DMS 273 (cell line): ENCODE measurements around the gene LMX1B.

Experiments
- DNase-seq: peaks from one replicate; lab custom pipeline; 2025; ENCODE audit not compliant: unreplicated experiment; lab: John Stamatoyannopoulos, UW

Gene LMX1B

DNA sequence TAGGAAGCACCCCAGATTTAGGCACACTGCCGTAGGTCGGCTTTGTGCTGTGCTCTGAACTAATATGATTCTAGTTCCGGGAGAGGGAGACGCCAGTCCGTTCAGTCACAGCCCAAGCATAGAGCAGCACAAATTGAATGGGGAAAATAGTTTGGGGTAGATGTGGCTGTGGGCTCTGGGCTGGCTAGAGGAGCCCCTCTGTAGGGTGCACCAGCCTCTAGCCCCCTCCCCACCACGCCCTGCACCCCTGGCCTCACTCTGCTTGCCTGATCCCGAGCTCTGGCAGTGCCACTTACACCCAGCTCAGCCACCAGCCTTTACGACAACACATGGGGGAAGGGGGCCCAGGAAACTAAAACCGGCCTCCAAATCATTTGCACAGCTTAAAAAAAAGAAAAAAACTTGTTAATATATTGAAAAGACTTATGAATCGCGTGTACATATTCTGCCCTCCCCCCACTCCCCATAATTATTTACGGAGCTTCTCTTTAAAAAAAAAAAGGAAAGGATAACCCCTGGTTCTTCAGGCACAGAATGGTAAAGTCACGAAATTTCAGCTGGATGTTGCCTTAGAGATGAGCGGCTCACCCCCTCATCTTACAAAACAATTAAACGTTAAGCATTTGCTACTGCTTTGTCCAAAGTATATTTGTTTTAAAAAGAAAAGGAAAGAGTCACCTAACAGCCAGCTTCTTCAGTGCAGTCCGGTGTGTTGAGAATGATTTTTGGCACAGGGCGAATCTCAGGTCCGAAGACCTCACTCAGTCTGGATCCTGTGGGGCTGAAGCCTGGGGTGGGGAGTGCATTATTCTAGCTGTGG is 3.5 kb downstream of the LMX1B start:
- no peak for DNase-seq

DNA sequence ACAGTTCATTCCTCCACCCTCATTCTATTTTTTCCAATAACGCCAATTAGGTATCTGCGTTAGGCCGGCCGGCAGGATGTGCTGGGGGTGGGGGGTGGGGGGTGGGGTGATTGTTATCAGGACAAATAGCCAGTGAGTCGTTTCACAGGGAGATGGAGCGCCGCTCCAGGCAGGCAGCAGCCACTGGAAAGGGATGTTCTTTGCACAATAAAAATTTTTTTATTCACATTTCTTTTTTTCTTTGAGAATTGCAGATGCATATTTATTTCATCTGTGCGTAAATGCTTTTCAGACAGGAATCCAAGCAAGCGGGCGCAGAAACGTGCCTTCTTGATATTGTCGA is 4.1 kb downstream of the LMX1B start:
- no peak for DNase-seq

DNA sequence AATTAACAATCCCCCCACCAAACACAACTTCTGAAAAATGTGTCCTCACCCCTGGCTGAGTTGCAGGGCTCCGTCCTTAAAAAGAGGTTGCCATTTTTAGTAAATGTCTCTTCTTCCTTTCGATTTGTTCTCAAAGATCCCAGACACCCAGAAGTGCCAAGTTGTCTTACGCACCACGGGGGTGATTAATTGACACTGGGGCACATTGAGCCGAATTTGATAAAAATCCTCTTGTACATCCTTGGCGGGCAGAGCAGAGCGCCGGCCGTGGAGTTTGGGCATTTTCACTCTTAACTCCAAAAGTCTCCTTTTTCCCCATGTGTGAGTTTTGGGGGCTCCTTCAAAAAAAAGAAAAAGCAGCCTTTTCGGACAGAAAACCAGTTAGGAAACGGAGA is 4.5 kb downstream of the LMX1B start:
- no peak for DNase-seq

DNA sequence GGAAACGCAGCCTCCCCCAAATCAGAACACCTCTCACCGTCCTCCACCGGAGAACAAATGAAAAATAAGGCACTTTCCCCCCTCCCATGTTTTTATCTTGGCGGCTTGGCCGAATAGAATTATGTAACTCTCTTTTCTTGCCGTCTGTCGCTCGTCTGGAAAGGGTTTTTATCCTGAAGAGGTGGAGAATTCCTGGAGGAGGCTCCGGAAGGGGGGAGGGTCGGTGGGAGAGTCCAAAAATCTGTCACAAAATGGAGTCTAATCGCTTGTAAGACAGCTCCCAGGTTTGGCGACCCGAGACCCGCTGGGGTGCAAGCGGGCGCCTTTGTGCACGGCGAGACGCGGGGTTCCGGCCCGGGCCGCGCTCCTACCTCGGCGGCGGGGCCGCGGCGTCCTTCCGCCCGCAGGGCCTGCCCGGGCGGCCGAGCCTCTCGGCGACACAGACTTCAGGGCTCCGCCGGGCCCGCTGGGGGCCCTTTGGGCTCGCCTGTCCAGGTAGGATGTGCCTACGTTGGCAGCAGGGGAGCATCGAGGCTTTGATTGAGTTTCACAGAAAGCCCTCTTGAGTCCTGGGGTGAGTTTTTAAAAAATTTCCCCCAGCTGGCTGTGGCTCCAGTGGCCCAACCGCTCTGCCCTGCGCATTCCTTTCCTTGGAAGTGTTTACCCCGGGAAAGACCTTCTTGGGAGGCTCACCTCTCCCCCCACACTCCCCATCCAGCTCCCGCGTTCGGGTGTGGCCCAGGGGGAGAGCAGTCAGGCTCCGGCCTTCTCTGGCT is 5.0 kb downstream of the LMX1B start:
- no peak for DNase-seq

DNA sequence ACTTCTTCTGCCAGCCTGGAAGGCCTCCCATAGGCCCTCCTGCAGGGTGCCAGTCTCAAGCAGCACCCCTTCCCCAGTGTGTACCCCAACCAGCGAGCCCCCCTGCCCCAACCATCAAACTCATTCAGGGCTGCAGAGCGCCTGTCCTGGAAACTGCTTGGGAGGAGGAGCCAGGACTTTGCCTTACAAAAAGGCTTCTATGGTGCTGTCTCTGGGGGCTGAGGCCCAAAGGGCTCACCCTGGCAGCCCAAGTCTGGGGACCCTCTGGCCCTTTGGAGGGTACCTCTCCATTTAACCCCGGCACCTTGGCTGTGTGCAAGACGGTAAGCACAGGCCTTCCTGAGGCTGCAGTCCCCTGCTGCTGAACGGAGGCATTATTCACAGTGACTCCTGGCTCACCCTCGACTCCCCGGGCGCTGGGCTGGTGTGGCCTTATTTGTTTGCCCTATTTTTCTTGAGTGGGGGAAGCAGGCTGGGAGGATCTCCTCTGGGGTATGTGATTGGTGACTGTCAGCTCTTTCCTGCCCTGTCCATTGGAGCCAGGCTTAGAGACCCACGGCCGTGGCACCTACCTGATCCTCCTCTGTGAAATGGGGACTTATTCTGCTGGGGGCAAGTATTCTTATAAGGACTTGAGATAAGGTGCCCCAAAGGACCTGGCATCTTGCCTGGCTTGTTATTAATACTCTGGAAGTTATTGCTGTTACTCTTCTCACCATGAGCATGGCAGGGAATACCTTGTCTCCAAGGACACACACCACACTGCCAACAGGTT is 5.8 kb downstream of the LMX1B start:
- no peak for DNase-seq

DNA sequence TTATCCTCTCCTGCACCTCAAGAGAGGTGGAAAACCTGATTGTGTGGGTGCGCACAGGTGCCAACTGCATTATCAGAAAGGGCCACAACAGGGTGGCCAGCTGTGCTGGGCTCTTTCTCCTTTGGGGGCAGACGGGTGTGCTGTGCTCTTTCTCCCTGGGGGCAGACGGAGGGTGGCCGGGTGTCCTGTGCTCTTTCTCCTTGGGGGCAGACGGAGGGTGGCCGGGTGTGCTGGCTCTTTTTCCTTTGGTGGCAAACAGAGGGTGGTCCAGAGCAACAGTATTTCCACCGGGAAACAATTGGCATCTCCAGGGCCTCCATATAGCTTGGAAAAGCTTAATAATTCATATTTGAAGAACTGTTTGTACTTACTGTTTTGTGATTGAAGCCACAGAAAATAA is 6.8 kb downstream of the LMX1B start:
- no peak for DNase-seq

DNA sequence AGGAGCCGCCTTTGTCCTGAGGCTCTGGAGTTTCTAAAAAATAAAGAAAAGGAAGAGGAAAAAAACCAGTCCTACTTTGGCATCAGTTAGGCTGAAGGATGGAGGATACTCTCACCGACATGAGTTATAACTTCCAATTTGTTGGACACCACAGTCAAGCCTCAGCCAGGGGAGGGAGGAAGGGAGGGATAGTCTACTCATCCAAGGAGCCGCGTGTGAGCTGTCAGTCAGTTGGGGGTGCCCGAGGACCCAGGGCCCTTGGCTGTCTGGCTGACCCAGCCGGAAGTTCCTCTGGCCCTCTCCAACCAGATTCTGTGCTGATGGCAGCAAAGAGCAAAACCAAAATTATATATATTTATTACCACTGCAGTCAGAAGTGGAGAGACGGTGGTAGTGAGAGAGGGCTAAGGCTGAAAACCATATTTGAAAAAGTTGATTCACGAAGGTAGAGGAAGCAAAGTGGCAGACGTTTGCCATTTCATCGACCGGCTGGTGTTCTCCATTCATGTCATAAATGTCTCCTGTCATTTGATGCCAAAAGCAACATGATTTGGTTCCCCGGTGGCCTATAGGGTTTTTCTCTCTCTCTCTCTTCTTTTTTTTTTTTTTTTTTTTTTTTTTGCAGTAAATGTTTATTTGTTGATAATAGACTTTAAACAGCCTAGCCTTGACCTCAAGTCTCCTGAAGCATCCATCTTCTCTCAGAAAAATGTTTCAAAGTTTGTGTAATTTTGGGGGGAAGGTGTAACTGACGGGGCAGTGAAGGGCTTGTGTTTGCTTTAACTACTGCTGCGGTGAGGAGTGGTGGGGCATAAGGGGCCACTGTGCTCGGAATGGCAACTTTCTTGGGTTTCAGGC is 7.6 kb downstream of the LMX1B start:
- DNase-seq, result no peak

DNA sequence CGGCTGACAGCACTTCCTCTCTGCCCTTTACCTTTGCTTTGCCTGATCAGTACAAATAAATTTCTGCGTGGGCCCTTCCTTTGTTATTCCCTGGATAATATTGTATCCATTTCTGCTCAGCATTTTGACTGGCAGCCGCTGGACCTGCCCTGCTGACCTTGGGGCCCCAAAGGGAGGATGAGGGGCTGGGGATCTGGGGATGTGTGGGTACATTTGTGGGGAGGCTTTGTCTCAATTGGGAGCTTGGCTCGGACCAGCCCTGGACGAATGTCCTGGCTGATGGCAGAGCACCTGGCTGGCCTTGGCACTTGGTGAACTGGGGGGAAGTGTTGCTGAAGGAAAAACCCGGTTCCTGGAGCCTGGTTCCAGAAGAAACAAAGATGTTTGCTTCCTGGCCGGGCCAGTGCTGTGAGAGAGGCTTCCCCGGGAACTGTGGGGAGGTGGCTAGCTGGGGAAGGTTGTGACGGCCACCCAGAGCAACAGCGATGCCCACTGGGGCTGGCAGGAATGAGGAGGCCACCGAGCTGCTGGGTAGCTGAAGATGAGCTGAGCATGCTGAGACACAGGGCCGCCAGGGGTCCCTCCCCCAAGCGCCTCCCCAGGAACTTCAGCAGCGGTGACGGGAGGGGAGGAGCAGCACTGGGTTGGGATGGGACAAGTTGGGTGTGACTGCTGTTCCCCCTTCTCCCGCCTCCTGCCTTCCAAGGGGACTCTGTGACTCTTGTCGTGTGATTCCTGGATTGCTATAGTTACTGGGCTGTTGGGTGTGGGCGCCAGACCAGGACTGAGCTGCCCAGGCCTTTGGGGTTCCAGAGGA is 8.4 kb downstream of the LMX1B start:
- DNase-seq, result no peak

DNA sequence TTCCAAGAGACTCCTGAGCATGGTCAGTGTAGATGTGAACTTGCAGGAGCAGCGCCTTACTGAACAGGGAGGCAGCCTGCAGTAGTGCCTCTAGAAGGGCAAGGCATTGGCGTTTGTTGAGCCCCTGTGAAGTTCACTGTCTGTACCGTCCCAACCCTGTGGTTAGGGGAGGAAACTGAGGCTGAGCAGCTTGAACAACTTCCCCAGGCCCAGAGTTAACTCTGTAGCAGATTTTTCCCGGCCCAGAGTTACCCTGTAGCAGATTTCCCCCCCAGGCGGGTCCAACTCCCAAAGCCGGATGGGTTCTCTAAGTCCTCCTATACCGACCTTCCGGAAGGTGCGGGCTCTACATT is 9.6 kb downstream of the LMX1B start:
- no peak for DNase-seq

DNA sequence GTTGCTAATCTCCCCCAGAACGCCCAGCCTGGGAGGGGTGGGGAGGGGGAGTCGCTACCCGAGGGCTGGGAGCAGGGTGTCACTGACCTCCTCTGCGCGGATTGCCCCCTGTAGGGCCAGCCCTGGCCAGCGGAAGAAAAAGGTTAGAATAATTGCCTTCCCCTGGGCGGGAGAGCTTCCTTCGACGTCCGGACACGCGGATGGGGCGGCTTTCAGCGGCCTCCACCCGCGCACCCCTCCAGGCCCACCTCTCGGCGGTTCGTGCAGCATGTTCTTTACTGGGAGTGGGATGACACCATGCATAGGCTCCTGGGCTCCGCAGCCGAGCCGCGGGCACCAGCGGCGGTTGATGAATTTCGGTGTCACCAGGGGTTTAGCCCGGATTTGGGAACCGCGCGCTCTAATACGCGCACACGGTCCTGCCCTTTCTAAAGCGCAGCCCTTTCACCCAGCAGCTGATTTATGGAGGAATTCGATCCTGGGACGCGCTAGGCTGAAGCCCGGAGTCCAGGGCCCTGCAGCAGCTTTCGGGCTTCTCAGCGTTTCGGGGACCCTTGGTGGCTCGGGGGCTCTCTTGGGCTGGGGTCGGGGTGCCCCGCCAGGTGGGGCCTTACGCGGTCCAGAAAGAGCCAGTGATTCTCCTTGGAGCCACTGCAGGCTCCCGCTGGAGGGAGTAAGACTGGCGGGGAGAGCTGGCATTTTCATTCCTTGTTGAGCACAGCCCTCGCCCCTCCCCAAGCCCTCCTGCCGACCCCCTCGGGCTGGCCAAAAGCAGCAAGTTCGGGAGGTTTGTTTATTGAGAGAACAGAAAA is 10.1 kb downstream of the LMX1B start:
- DNase-seq, result no peak

DNA sequence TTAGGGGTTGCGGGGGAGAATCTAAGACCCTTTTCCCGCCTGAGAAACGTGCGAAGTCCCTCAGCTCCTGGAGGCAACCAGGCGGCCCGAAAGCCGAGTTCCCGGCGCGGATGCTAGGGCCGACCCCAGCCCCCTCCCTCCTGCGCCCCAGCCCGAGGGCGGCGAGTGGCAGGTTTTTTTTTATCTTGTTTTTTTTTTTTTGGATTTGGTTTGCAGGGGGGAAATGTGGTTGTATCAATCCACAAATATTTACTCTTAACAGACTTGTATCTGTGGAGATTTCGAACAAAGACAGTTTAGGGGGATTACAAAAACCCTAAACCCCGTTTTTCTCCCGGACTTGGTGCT is 10.7 kb downstream of the LMX1B start:
- no peak for DNase-seq

DNA sequence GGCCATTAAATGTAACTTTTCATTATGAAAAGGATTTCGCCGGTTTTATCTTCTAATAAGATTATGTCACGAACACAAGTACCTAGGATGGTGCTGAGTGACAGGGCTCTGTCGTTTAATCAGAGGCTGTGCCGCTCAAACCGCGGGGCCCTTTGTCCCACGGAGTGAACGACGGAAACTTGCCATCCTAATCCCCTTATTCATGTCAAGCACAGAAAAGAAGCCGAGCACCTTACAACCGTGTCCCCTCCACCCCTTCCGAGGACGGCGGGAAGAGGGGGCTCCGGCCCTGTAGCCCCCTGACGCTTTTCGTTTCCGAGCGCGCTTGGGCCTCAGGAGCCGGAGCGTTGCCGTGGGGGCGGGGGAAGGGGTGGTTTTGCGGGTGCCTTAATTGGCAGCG is 11.2 kb downstream of the LMX1B start:
- DNase-seq, result no peak

DNA sequence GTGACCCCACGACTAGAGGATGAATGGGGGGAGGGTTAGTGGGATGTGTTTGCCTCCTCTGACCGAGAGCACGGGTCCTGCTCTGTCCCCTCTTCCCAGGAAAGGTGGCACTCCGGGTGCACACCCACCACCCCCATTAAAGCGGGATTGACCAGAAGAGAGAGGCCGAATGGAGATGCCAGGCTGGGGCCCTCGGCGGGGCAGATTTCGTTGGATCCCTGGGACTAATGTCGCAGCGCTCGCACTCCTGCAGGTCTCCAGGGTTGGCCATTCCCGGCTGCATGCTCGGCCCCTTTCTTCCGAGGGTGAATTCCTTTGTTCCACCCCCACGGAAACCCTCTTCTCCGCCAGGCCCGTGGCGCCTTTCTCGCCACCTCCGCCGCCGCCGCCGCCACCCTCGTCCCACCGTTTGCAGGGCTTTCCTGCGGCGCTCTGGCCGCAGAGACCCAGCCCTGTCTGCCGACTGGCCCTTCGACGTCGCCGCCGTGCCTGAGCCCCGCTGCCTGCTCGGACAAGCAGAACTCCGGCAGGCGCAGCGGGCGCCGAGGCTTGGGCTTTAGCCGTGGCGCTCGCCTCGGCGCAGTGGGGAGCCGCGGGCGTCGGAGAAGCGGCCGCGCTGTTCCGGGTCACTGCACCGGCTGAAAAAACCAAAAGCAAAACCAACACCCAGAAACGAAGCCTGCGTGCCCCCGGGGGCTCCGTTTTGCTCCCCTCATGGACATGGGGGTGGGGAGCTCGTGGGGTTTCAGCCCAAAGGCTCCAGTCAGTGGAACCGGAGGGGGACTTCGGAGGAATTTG is 11.8 kb downstream of the LMX1B start:
- DNase-seq, result peak; percentile 22

DNA sequence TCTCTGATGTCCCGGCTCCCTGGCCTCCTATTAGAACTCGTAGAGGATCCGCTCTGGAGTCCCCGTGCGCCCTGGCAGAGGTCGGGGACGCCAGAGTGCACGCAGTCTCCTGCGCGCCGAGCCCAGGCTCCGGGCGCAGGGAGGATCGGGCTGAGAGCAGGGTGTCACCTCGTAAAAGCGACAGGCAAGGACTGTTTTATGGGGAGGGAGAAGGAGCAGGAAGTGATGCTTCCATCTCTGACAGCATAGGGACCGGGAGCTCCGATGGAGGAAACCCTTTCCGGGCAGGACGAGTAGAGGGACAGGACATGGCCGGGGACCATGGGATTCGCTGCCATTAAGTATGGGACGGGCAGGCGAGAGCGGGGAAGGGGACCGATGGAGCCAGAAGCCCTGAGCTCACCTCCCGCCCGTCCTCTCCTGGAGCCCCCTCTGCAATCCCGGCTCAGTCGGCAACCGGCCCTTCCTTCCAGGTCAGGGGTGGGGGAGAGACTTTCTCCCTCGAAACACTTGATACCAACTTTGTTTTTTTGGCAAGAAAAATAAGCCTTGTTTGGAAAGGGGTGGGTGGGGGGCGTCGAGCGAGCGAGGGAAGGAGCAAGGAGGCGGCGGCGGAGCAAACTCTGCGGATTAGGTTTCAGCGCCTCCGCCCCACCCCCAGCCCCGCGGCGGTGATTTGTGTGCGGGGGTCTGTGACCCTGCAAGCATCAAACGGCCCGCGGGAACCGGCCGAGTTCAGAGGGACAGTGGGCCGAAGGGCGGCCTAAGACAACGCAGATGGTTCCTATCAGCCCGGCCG is 12.6 kb downstream of the LMX1B start:
- peak; percentile 38 for DNase-seq

DNA sequence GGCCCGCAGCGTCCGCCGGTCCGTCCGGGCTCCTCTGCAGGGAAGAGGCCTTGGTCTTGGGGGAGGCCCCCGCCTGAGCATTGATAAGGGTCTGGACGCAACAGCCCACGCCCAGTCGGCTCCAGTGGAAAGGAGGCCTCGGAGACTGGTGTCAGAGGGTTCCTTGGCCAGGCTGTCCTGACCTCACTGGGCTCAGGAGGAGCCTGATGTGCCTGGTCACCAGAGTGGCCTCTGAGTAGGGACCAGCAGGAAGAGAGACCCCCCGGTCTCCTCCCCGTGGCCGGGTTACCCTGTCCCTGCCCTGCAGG is 13.2 kb downstream of the LMX1B start:
- no peak for DNase-seq

DNA sequence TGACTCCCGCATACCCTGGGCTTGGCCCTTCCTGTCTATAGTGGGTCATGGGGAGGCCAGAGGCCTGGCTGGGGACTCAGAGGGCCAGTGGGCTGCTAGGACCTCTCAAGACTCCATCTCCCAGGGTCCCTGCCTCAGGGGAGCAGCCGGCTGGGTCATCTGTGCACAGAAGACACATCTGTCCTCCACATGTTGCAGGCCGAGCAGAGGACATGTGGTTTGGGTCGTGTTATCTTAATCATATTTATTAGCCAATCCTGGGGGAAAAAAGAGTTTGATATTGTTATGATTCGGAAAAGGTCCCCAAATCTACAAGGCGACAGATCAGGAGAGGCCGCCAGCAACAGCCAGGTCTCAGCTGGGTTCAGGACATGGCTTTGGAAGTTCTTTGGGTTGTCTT is 14.4 kb downstream of the LMX1B start:
- no peak for DNase-seq

DNA sequence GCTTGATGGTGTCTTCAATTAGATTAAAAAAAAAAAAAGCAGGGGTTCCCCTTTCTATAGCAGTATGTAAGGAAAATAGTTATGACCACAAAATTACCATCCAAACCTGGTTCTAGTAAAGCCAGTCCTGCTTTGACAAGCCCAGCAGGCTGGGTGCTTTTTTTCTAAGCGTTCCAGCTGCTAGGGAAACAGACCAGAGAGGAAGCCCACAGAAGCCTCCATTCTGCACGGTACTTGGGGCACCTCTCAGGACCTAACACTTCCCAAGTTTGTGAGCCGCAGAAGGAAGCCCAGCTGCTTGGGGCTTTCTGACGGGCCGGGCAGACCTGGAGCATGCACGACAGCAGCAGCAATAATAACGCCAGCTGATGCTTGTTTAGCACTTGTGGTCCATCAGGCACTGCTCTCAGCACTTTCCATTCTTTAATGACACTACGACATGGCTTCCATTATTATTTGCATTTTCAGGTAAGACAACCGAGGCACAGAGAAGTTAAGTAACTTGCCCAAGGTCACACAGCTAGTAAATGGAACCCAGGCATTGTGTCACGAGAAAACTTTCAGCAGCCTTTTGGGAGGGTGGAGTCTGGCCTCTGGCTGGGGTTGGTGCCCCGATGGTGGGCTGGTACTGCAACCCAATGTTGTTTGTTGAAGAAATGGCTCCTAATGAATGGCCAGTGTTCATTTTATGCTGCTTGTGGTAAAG is 15.4 kb downstream of the LMX1B start:
- DNase-seq, result peak; percentile 24
